H9 (cell line): ENCODE measurements around the gene DFFB. TPM values are rescaled to one million over a fixed set of nuclear protein-coding genes. Genes with fewer than 3 reads are reported as not detected.
A peak's percentile ranks its signal among the peaks of the same experiment; 100 is the strongest.

Source experiments
- DNase-seq: peaks from one replicate; pipeline ENCODE4 v3.0.0-alpha.2; 2017
- H2AFZ ChIP-seq: one replicate; pipeline ENCODE4 v1.6.1; 2013; ENCODE audit warnings: mild to moderate bottlenecking, low read length, control low read depth, moderate library complexity
- H2AK5ac ChIP-seq: 2 replicates; pipeline ENCODE4 v1.6.1; 2013; ENCODE audit warnings: low read length, control low read depth, mixed read lengths; ENCODE audit not compliant: insufficient read length
- H2BK120ac ChIP-seq: one replicate; pipeline ENCODE4 v1.6.1; 2013; ENCODE audit warnings: low read depth, mild to moderate bottlenecking, low read length, control low read depth, inconsistent platforms; ENCODE audit not compliant: poor library complexity, severe bottlenecking
- H2BK12ac ChIP-seq: 2 replicates; pipeline ENCODE4 v1.6.1; 2013; ENCODE audit warnings: low read length, control low read depth, mixed read lengths, low read depth; ENCODE audit not compliant: insufficient read length
- H2BK15ac ChIP-seq: 2 replicates; pipeline ENCODE4 v1.6.1; 2013; ENCODE audit warnings: low read depth, low read length, control low read depth
- H2BK20ac ChIP-seq: one replicate; pipeline ENCODE4 v1.6.1; 2013; ENCODE audit warnings: low read depth, mild to moderate bottlenecking, low read length, control low read depth, inconsistent platforms; ENCODE audit not compliant: poor library complexity, severe bottlenecking
- H2BK5ac ChIP-seq: 2 replicates; pipeline ENCODE4 v1.6.1; 2013; ENCODE audit warnings: low read length, control low read depth, mixed read lengths; ENCODE audit not compliant: insufficient read length
- H3K14ac ChIP-seq: 2 replicates; pipeline ENCODE4 v1.6.1; 2013; ENCODE audit warnings: low read length, control low read depth; ENCODE audit not compliant: insufficient read depth
- H3K18ac ChIP-seq: 2 replicates; pipeline ENCODE4 v1.6.1; 2013; ENCODE audit warnings: low read depth, mild to moderate bottlenecking, mixed read lengths, low read length, control low read depth; ENCODE audit not compliant: insufficient read length
- H3K23ac ChIP-seq: 2 replicates; pipeline ENCODE4 v1.6.1; 2013; ENCODE audit warnings: low read length, control low read depth, mixed read lengths, low read depth; ENCODE audit not compliant: insufficient read length
- H3K23me2 ChIP-seq: 2 replicates; pipeline ENCODE4 v1.6.1; 2013; ENCODE audit warnings: low read depth, mild to moderate bottlenecking, mixed read lengths, low read length, control low read depth; ENCODE audit not compliant: insufficient read length, poor library complexity, severe bottlenecking
- H3K27ac ChIP-seq: 2 replicates; pipeline ENCODE4 v1.5.1; 2013; ENCODE audit warnings: low read length, control low read depth, mixed read lengths, low read depth; ENCODE audit not compliant: insufficient read length
- H3K27me3 ChIP-seq: 2 replicates; pipeline ENCODE4 v1.6.1; 2013; ENCODE audit warnings: low read length, control low read depth, inconsistent platforms; ENCODE audit not compliant: insufficient read depth
- H3K4ac ChIP-seq: 2 replicates; pipeline ENCODE4 v1.6.1; 2013; ENCODE audit warnings: low read depth, mild to moderate bottlenecking, control low read depth, inconsistent platforms, low read length, moderate library complexity
- H3K4me1 ChIP-seq: 2 replicates; pipeline ENCODE4 v1.6.1; 2013; ENCODE audit warnings: low read length, control low read depth, inconsistent platforms; ENCODE audit not compliant: insufficient read depth
- H3K4me2 ChIP-seq: 2 replicates; pipeline ENCODE4 v1.6.1; 2013; ENCODE audit warnings: low read length, control low read depth, mixed read lengths; ENCODE audit not compliant: insufficient read length, insufficient read depth
- H3K56ac ChIP-seq: 2 replicates; pipeline ENCODE4 v1.6.1; 2013; ENCODE audit warnings: low read depth, mild to moderate bottlenecking, mixed read lengths, low read length, control low read depth; ENCODE audit not compliant: insufficient read length
- H3K79me1 ChIP-seq: 2 replicates; pipeline ENCODE4 v1.6.1; 2013; ENCODE audit warnings: low read depth, mild to moderate bottlenecking, moderate library complexity, low read length, control low read depth, inconsistent platforms; ENCODE audit not compliant: insufficient read depth, poor library complexity, severe bottlenecking
- H3K79me2 ChIP-seq: 2 replicates; pipeline ENCODE4 v1.6.1; 2013; ENCODE audit warnings: low read length, control low read depth, inconsistent platforms; ENCODE audit not compliant: insufficient read depth
- H3K9ac ChIP-seq: 2 replicates; pipeline ENCODE4 v1.6.1; 2013; ENCODE audit warnings: low read length, control low read depth, mixed read lengths; ENCODE audit not compliant: insufficient read length; ENCODE audit errors: extremely low read depth
- H3K9me3 ChIP-seq: one replicate; pipeline ENCODE4 v1.6.1; 2013; ENCODE audit warnings: low read depth, low read length, inconsistent platforms; ENCODE audit not compliant: control insufficient read depth
- H3T11ph ChIP-seq: one replicate; pipeline ENCODE4 v1.6.1; 2013; ENCODE audit warnings: mild to moderate bottlenecking, low read length, control low read depth, inconsistent platforms
- H4K20me1 ChIP-seq: one replicate; pipeline ENCODE4 v1.6.1; 2013; ENCODE audit not compliant: control insufficient read depth, insufficient read length, insufficient read depth
- H4K5ac ChIP-seq: 2 replicates; pipeline ENCODE4 v1.6.1; 2013; ENCODE audit warnings: low read depth, mild to moderate bottlenecking, mixed read lengths, low read length, control low read depth; ENCODE audit not compliant: insufficient read length
- H4K8ac ChIP-seq: replicated peaks from 2 replicates; pipeline ENCODE4 v1.6.1; 2013; ENCODE audit warnings: low read length, control low read depth, mixed read lengths, low read depth; ENCODE audit not compliant: insufficient read length
- H4K91ac ChIP-seq: 2 replicates; pipeline ENCODE4 v1.6.1; 2013; ENCODE audit warnings: low read depth, mild to moderate bottlenecking, moderate library complexity, mixed read lengths, low read length, control low read depth; ENCODE audit not compliant: insufficient read length
- H3K27ac Mint-ChIP-seq, 3 experiments: 2 replicates in 2 of 3; 3 replicates in 1 of 3; pipeline ENCODE4 v1.8.0; 2020 to 2021; ENCODE audit warnings: mixed read lengths in 3 of 3, mild to moderate bottlenecking in 1 of 3, moderate library complexity in 1 of 3
- H3K27me3 Mint-ChIP-seq: 2 replicates; pipeline ENCODE4 v1.8.0; 2021; ENCODE audit warnings: low read depth, mild to moderate bottlenecking, moderate library complexity, mixed read lengths
- H3K36me3 Mint-ChIP-seq, 3 experiments: 2 replicates in 2 of 3; 3 replicates in 1 of 3; pipeline ENCODE4 v1.8.0; 2020 to 2021; ENCODE audit warnings: low read depth in 3 of 3, mixed read lengths in 3 of 3; ENCODE audit not compliant: insufficient read depth in 1 of 3
- H3K4me1 Mint-ChIP-seq, 2 experiments: 2 replicates each; pipeline ENCODE4 v1.8.0; 2020; ENCODE audit warnings: mixed read lengths in 2 of 2
- H3K4me3 Mint-ChIP-seq, 2 experiments: 2 replicates in 1 of 2; 3 replicates in 1 of 2; pipeline ENCODE4 v1.8.0; 2020 to 2021; ENCODE audit warnings: mild to moderate bottlenecking in 2 of 2, mixed read lengths in 2 of 2, moderate library complexity in 1 of 2
- H3K9me3 Mint-ChIP-seq, 2 experiments: 2 replicates in 1 of 2; 3 replicates in 1 of 2; pipeline ENCODE4 v1.8.0; 2020; ENCODE audit warnings: mild to moderate bottlenecking in 2 of 2, mixed read lengths in 2 of 2, moderate library complexity in 1 of 2
- WGBS: extraction: QIAGEN DNeasy Blood & Tissue Kit; methylation state at CpG from one replicate; pipeline ENCODE4 v1.1.7; 2013; ENCODE audit warnings: missing lambda C conversion rate, low lambda C conversion rate, mixed read lengths; ENCODE audit not compliant: insufficient read length; ENCODE audit errors: extremely low coverage; 5-methylcytosine and 5-hydroxymethylcytosine counted together
- total RNA-seq: library from RNA; stranded (reverse); gene quantifications from 2 replicates; pipeline ENCODE4 v1.2.1, GENCODE V29; 2021
- TF ChIP-seq, protein P1 (sequence below): fragments of 200-600 bp; sonication (generic); conservative IDR thresholded peaks from 3 replicates; pipeline ENCODE4 v1.8.0; 2021; ENCODE audit warnings: antibody characterized with exemption, mild to moderate bottlenecking

The DFFB gene
- total RNA-seq, 1 experiment from 2014 or later = 9.7 TPM

DNA sequence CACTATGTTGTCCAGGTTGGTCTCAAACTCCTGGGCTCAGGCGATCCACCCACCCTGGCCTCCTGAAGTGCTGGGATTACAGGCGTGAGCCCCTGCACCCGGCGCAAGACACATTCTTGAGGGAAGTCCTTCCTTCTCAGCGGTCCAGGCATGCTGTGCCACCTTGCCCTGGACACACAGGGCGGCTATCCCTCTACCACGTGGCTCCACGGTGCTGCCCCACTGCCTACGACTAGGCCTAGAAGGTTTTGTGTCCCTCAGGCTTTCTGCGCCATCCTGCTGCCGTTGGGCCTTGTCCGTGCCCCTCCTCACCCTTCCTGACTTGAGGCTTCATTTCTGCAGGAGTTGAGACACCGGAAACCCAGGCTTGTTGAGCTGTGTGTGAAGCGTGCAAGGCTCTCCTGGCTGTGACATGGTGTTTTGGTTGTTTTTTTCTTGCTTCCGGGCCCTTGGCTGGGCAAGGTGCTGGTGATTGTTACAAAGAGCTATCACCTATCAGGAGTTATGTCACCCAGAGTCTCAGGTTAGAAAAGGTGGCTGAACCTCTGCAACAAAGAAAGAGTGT, 28.9 kb downstream of the DFFB start:
- Mint-ChIP-seq H3K9me3 (no peaks in the 10 kb centered on the region), H3K27me3 (no peaks in the 10 kb centered on the region; the same call in 1 of the 2 replicates), H3K27ac (peak overlapping the region in 2 of 3 experiments; percentile 15 to 90; a peak in 2 of 7 replicates), H3K4me1 (no peaks in the 10 kb centered on the region), H3K4me3 (no peak overlapping the region), H3K36me3 (peaks cover 13 to 51% (median 31%) of the 10 kb centered on the region in 3 experiments; a peak in 6 of 7 replicates)
- Histone ChIP-seq H3K56ac (no peak overlapping the region), H3T11ph (no peak overlapping the region), H3K79me1 (no peaks in the 10 kb centered on the region), H4K8ac (no peak overlapping the region), H3K4me2 (no peak overlapping the region), H2AFZ (no peak overlapping the region), H3K9me3 (no peaks in the 10 kb centered on the region), H4K20me1 (no peaks in the 10 kb centered on the region), H3K9ac (no peak overlapping the region), H2BK120ac (no peak overlapping the region), H2BK20ac (no peak overlapping the region), H4K5ac (no peak overlapping the region), H3K79me2 (no peaks in the 10 kb centered on the region), H3K23ac (no peak overlapping the region), H2AK5ac (no peak overlapping the region), H3K23me2 (no peaks in the 10 kb centered on the region), H3K27me3 (no peaks in the 10 kb centered on the region), H3K4ac (no peak overlapping the region), H2BK5ac (no peak overlapping the region), H4K91ac (no peak overlapping the region), H2BK15ac (no peak overlapping the region), H3K18ac (no peak overlapping the region), H2BK12ac (no peak overlapping the region), H3K14ac (no peak overlapping the region), H3K4me1 (no peaks in the 10 kb centered on the region), H3K27ac (no peak overlapping the region)
- no peak for DNase-seq
- TF ChIP-seq, protein P1, sequence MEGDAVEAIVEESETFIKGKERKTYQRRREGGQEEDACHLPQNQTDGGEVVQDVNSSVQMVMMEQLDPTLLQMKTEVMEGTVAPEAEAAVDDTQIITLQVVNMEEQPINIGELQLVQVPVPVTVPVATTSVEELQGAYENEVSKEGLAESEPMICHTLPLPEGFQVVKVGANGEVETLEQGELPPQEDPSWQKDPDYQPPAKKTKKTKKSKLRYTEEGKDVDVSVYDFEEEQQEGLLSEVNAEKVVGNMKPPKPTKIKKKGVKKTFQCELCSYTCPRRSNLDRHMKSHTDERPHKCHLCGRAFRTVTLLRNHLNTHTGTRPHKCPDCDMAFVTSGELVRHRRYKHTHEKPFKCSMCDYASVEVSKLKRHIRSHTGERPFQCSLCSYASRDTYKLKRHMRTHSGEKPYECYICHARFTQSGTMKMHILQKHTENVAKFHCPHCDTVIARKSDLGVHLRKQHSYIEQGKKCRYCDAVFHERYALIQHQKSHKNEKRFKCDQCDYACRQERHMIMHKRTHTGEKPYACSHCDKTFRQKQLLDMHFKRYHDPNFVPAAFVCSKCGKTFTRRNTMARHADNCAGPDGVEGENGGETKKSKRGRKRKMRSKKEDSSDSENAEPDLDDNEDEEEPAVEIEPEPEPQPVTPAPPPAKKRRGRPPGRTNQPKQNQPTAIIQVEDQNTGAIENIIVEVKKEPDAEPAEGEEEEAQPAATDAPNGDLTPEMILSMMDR = no peak
- no CpG with 5 or more reads among the region's 15 CpGs for whole genome bisulfite sequencing
